ENCODE data around the gene TTC28. TPM values are rescaled to one million over a fixed set of nuclear protein-coding genes. Genes with fewer than 3 reads are reported as not detected.

TTC28 gene
- total RNA-seq, 1 donor from 2014 or later: 46.2 TPM

DNA sequence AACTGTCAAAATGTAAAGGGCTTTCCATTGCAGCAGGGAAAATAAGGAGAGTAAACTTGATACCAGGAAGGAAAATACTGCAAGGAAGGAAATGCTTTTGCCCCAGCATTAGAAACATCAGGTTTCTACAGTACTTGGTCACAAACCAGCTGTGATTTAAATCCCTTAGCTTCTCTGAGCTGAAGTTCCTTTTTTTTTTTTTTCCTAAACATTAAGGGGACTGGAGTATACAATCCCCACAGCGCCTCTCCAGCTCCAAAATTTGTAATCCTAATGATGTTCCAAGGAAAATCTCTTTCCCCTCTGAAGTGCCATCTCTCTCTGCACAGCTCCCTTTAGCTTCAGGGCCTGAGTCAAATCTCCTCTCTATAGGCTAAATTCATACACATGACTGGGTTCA, 540.1 kb downstream of the TTC28 start:
- no peak overlapping the region for H3K27ac Mint-ChIP-seq
- Histone ChIP-seq H4K20me1 (ENCODE audit: low read depth) (peaks cover 3% of the 10 kb centered on the region), H3K4me2 (no peak overlapping the region), H3K27ac (no peak overlapping the region), H3K4me3 (no peak overlapping the region), H3K79me2 (ENCODE audit: low read depth) (no peaks in the 10 kb centered on the region), H3K36me3 (no peaks in the 10 kb centered on the region), H3F3A (ENCODE audit: low read depth) (no peaks in the 10 kb centered on the region), H3K9ac (no peak overlapping the region), H3K27me3 (no peaks in the 10 kb centered on the region), H3K4me1 (peaks cover 5% of the 10 kb centered on the region), H2AFZ (replicated peaks) (no peak overlapping the region), H3K9me3 (ENCODE audit: low read depth) (no peaks in the 10 kb centered on the region)
- H3K36me3 Mint-ChIP-seq: peaks cover 14% of the 10 kb centered on the region
- TF ChIP-seq EZH2phosphoT487 (IDR thresholded peaks at IDR 0.05): no peak
- TF ChIP-seq, protein P1, sequence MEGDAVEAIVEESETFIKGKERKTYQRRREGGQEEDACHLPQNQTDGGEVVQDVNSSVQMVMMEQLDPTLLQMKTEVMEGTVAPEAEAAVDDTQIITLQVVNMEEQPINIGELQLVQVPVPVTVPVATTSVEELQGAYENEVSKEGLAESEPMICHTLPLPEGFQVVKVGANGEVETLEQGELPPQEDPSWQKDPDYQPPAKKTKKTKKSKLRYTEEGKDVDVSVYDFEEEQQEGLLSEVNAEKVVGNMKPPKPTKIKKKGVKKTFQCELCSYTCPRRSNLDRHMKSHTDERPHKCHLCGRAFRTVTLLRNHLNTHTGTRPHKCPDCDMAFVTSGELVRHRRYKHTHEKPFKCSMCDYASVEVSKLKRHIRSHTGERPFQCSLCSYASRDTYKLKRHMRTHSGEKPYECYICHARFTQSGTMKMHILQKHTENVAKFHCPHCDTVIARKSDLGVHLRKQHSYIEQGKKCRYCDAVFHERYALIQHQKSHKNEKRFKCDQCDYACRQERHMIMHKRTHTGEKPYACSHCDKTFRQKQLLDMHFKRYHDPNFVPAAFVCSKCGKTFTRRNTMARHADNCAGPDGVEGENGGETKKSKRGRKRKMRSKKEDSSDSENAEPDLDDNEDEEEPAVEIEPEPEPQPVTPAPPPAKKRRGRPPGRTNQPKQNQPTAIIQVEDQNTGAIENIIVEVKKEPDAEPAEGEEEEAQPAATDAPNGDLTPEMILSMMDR (IDR thresholded peaks at IDR 0.05): no peak
- peaks cover 14% of the 10 kb centered on the region for H3K9me3 Mint-ChIP-seq
- H3K4me3 Mint-ChIP-seq: no peak overlapping the region
- no peaks in the 10 kb centered on the region for H3K27me3 Mint-ChIP-seq (ENCODE audit: insufficient read depth, low read depth)
- peaks cover 42% of the 10 kb centered on the region for H3K4me1 Mint-ChIP-seq
- DNase-seq (ENCODE audit: low spot score): no peak

DNA sequence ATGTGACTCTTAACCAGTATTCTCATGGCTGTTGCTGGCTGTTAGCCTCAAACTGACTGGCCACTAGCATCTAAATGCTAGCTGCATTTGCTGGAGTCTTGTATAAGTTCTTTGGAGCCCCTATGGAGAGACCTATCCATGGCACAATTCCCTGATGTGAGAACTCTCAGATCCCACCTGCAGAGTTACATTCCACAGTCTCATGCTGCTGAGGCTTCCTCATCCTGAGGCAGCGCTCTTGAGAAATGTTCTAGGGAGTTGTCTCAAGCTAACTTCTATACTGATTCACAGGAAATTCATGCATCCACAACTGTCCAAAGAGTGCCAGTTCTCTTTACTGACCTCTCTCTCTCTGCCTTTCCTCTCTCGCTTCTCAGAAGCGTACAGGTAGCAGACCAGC, 542.6 kb downstream of the TTC28 start:
- no peaks in the 10 kb centered on the region for H3K36me3 ChIP-seq
- H4K20me1 ChIP-seq (ENCODE audit: low read depth): no peaks in the 10 kb centered on the region
- H3K9ac ChIP-seq: no peak overlapping the region
- H3K36me3 Mint-ChIP-seq: peaks cover 20% of the 10 kb centered on the region
- H3F3A ChIP-seq (ENCODE audit: low read depth): no peaks in the 10 kb centered on the region
- no peaks in the 10 kb centered on the region for H3K9me3 ChIP-seq (ENCODE audit: low read depth)
- no peak overlapping the region for H3K27ac ChIP-seq
- no peak overlapping the region for H2AFZ ChIP-seq (replicated peaks)
- no peak overlapping the region for H3K4me3 Mint-ChIP-seq
- no peak overlapping the region for H3K4me3 ChIP-seq
- no peak overlapping the region for H3K4me2 ChIP-seq
- no peaks in the 10 kb centered on the region for H3K79me2 ChIP-seq (ENCODE audit: low read depth)
- TF ChIP-seq, protein P1 (IDR thresholded peaks at IDR 0.05): no peak
- TF ChIP-seq EZH2phosphoT487 (IDR thresholded peaks at IDR 0.05) (no peak), EZH2 (IDR thresholded peaks at IDR 0.05) (no peak)
- DNase-seq (ENCODE audit: low spot score): peak; percentile 18
- H3K9me3 Mint-ChIP-seq: peaks cover 28% of the 10 kb centered on the region
- peaks cover 5% of the 10 kb centered on the region for H3K4me1 ChIP-seq
- no peak overlapping the region for H3K27ac Mint-ChIP-seq
- peaks cover 35% of the 10 kb centered on the region for H3K4me1 Mint-ChIP-seq
- no peaks in the 10 kb centered on the region for H3K27me3 ChIP-seq
- H3K27me3 Mint-ChIP-seq (ENCODE audit: insufficient read depth, low read depth): no peaks in the 10 kb centered on the region

DNA sequence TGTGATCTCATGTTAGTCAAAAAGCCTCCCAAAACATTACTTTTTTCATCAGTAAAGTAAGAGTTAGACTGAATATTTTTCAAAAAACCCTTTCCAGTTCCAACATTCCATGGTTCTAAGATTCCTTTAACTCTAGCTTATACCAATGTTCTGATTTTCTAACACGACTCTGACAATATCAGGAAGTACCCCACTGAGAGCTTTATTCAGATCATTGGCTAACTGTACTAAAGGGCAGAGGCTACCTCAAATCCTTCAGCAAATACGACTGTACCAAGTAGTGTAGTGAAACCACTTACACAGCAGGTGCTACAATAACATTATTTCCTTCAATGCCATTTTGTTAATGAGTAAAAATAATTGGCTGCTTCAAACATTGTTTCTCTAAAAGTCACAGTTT, 547.2 kb downstream of the TTC28 start:
- Histone ChIP-seq H3K4me3 (no peak overlapping the region), H3K9me3 (ENCODE audit: low read depth) (no peaks in the 10 kb centered on the region), H3K27ac (no peak overlapping the region), H3K4me2 (no peak overlapping the region), H3K9ac (no peak overlapping the region), H3K4me1 (peaks cover 5% of the 10 kb centered on the region), H3K79me2 (ENCODE audit: low read depth) (no peaks in the 10 kb centered on the region), H3K27me3 (no peaks in the 10 kb centered on the region), H3K36me3 (no peaks in the 10 kb centered on the region), H2AFZ (replicated peaks) (no peak overlapping the region), H3F3A (ENCODE audit: low read depth) (no peaks in the 10 kb centered on the region), H4K20me1 (ENCODE audit: low read depth) (no peaks in the 10 kb centered on the region)
- DNase-seq (ENCODE audit: low spot score): no peak
- no peak overlapping the region for H3K4me3 Mint-ChIP-seq
- TF ChIP-seq EZH2phosphoT487 (IDR thresholded peaks at IDR 0.05) (no peak), EZH2 (IDR thresholded peaks at IDR 0.05) (no peak)
- TF ChIP-seq, protein P1 (IDR thresholded peaks at IDR 0.05): no peak
- H3K4me1 Mint-ChIP-seq: peaks cover 16% of the 10 kb centered on the region
- peaks cover 28% of the 10 kb centered on the region for H3K9me3 Mint-ChIP-seq
- H3K36me3 Mint-ChIP-seq: peaks cover 23% of the 10 kb centered on the region
- no peak overlapping the region for H3K27ac Mint-ChIP-seq
- H3K27me3 Mint-ChIP-seq (ENCODE audit: insufficient read depth, low read depth): no peaks in the 10 kb centered on the region
